Endothelial cell of umbilical vein (primary cell): ENCODE measurements around the gene CCDC171. TPM values are rescaled to one million over a fixed set of nuclear protein-coding genes. Genes with fewer than 3 reads are reported as not detected.

Experiments used
- BruUV-seq: library from RNA; stranded (reverse); fragments of 400-500 nt; replicated peaks from 2 replicates; lab custom pipeline; 2021; lab: Mats Ljungman, UMichigan
- CTCF ChIA-PET: fragments of 300-600, 350-600 bp; sonication (Branson Sonifier 250); formaldehyde crosslinking; loops from one replicate; lab custom pipeline; 2021; ENCODE audit warnings: antibody characterized with exemption, inconsistent platforms; lab: Charles Lee
- POLR2A ChIA-PET: fragments of 300-600, 350-600 bp; sonication (Branson Sonifier 250); formaldehyde crosslinking; loops from one replicate; lab custom pipeline; 2021; ENCODE audit warnings: antibody characterized with exemption, inconsistent platforms; lab: Charles Lee
- DNase-seq: peaks from one replicate; pipeline ENCODE4 v3.0.0-alpha.2; 2011; ENCODE audit warnings: low read depth, low spot score
- FAIRE-seq: peaks from 2 replicates; lab custom pipeline; 2011; peaks lifted over from hg19 to GRCh38; lab: Jason Lieb, UNC
- H2AFZ ChIP-seq: 2 replicates; pipeline ENCODE4 v1.6.0; 2012; ENCODE audit warnings: low read depth, low read length, control low read depth, inconsistent platforms
- H3K27ac ChIP-seq: 2 replicates; pipeline ENCODE4 v1.5.1; 2011; ENCODE audit warnings: low read depth, mild to moderate bottlenecking, control low read depth, low read length, moderate library complexity; ENCODE audit not compliant: insufficient read depth
- H3K27me3 ChIP-seq, 2 experiments: 2 replicates each; pipeline versions ENCODE4 v1.6.0 to v1.6.1; 2011; ENCODE audit warnings: low read length in 2 of 2, mixed read lengths in 1 of 2; ENCODE audit not compliant: control insufficient read depth in 2 of 2, insufficient read depth in 2 of 2
- H3K36me3 ChIP-seq, 2 experiments: 2 replicates in 1 of 2; 3 replicates in 1 of 2; pipeline ENCODE4 v1.5.1; 2011; ENCODE audit warnings: low read length in 2 of 2, mild to moderate bottlenecking in 1 of 2, moderate library complexity in 1 of 2; ENCODE audit not compliant: control insufficient read depth in 2 of 2, insufficient read depth in 2 of 2; ENCODE audit errors: extremely low read depth in 1 of 2
- H3K4me1 ChIP-seq: 3 replicates; pipeline ENCODE4 v1.5.1; 2011; ENCODE audit warnings: mild to moderate bottlenecking, low read length; ENCODE audit not compliant: control insufficient read depth, insufficient read depth; ENCODE audit errors: extremely low read depth
- H3K4me2 ChIP-seq: 2 replicates; pipeline ENCODE4 v1.6.1; 2011; ENCODE audit warnings: low read length, control low read depth, mixed read lengths; ENCODE audit not compliant: insufficient read depth
- H3K4me3 ChIP-seq, 3 experiments: fragments of 200-600 bp in 1 of 3; sonication (generic), shearing (Covaris generic) in 1 of 3; replicated peaks in 1 of 3; 2 replicates each; pipeline ENCODE4 v1.5.1; 2011 to 2016; ENCODE audit warnings: control low read depth in 3 of 3, low read length in 3 of 3, mild to moderate bottlenecking in 2 of 3, inconsistent platforms in 1 of 3, low read depth in 1 of 3, moderate library complexity in 1 of 3; ENCODE audit not compliant: insufficient read depth in 1 of 3
- H3K79me2 ChIP-seq: 2 replicates; pipeline ENCODE4 v1.6.0; 2012; ENCODE audit warnings: low read length, inconsistent platforms; ENCODE audit not compliant: control insufficient read depth, insufficient read depth
- H3K9ac ChIP-seq: replicated peaks from 2 replicates; pipeline ENCODE3; 2011; ENCODE audit warnings: low read length, control low read depth; ENCODE audit not compliant: insufficient read depth; ENCODE audit errors: extremely low read depth
- H3K9me1 ChIP-seq: replicated peaks from 3 replicates; pipeline ENCODE4 v1.6.0; 2011; ENCODE audit warnings: mild to moderate bottlenecking, low read length; ENCODE audit not compliant: control insufficient read depth, insufficient read depth; ENCODE audit errors: extremely low read depth
- H3K9me3 ChIP-seq: replicated peaks from 2 replicates; pipeline ENCODE4 v1.5.1; 2012; ENCODE audit warnings: low read length, inconsistent platforms; ENCODE audit not compliant: control insufficient read depth, insufficient read depth
- H4K20me1 ChIP-seq: replicated peaks from 2 replicates; pipeline ENCODE3; 2011; ENCODE audit warnings: mild to moderate bottlenecking, low read length; ENCODE audit not compliant: control insufficient read depth, insufficient read depth; ENCODE audit errors: extremely low read depth
- CTCF ChIP-seq, 2 donors: IDR thresholded peaks; 1 replicate in 1 of 2; 2 replicates in 1 of 2; pipeline ENCODE4 v1.5.1; 2011; ENCODE audit warnings: low read length in 2 of 2, mild to moderate bottlenecking in 2 of 2, moderate library complexity in 2 of 2, control low read depth in 1 of 2, inconsistent platforms in 1 of 2, low read depth in 1 of 2; ENCODE audit not compliant: insufficient read depth in 1 of 2; ENCODE audit errors: extremely low read depth in 1 of 2
- EZH2 ChIP-seq: IDR thresholded peaks from 2 replicates; pipeline ENCODE4 v1.6.1; 2012; ENCODE audit warnings: borderline replicate concordance, low read depth, mild to moderate bottlenecking, moderate library complexity, low read length, inconsistent platforms; ENCODE audit not compliant: severe bottlenecking
- FOS ChIP-seq: IDR thresholded peaks from 2 replicates; pipeline ENCODE4 v1.6.1; 2011; ENCODE audit warnings: mild to moderate bottlenecking, low read length, moderate library complexity, borderline replicate concordance; ENCODE audit not compliant: insufficient read depth
- GATA2 ChIP-seq: IDR thresholded peaks from 2 replicates; pipeline ENCODE4 v1.7.0; 2011; ENCODE audit warnings: low read depth, mild to moderate bottlenecking, moderate library complexity, mixed read lengths, low read length; ENCODE audit not compliant: insufficient read length, insufficient read depth
- JUN ChIP-seq: IDR thresholded peaks from 2 replicates; pipeline ENCODE4 v1.6.1; 2011; ENCODE audit warnings: borderline replicate concordance, low read depth; ENCODE audit not compliant: insufficient read length, insufficient read depth
- MAX ChIP-seq: IDR thresholded peaks from 2 replicates; pipeline ENCODE4 v1.6.1; 2011; ENCODE audit not compliant: insufficient read depth, insufficient read length
- MYC ChIP-seq: IDR thresholded peaks from one replicate; pipeline ENCODE4 v1.6.1; 2011; ENCODE audit warnings: mild to moderate bottlenecking, low read depth, low read length
- POLR2A ChIP-seq: IDR thresholded peaks from 2 replicates; pipeline ENCODE4 v1.6.1; 2012; ENCODE audit warnings: low read depth, mild to moderate bottlenecking, control low read depth, low read length
- POLR2AphosphoS5 ChIP-seq: IDR thresholded peaks from 2 replicates; pipeline ENCODE4 v1.6.1; 2012; ENCODE audit warnings: low read depth, mild to moderate bottlenecking, control low read depth, low read length, moderate library complexity; ENCODE audit not compliant: insufficient read depth
- dilution Hi-C: fragments of 300-500 bp; cut with MboI; formaldehyde crosslinking; loops from one replicate; pipeline ENCODE4 v1.15.0; 2019; ENCODE audit warnings: low sequenced_read_pairs; ENCODE audit not compliant: extremely low pct_ligation_motif_present
- intact Hi-C: fragments of 100-400 bp; cut with micrococcal nuclease; formaldehyde crosslinking; loops from one replicate; pipeline ENCODE4 v1.10.0; 2022
- polyA plus RNA-seq, 4 experiments: library from polyadenylated mRNA; depleted of rRNA in 3 of 4; stranded (reverse) in 3 of 4; unstranded in 1 of 4; fragments of >200 nt; gene quantifications; 2 replicates each; pipeline versions ENCODE4 v1.2.1 to v1.2.3, GENCODE V29; 2011 to 2012; ENCODE audit warnings: missing spikeins in 1 of 4
- total RNA-seq: library from RNA; stranded (reverse); gene quantifications from 2 replicates; pipeline ENCODE4 v1.2.3, GENCODE V29; 2021

Gene CCDC171
- total and polyA plus RNA-seq, 2 donors (not counting 3 experiments of a cell fraction or from before 2014, with no cell fraction given), result 0.58 to 1.4 TPM

GRCh38 chr9:15755660-15756059 is 202.8 kb downstream of the CCDC171 start:
- FAIRE-seq (no peak), DNase-seq (no peak)
- H3K36me3 ChIP-seq, result no peaks in the 10 kb centered on the region
- intact Hi-C loops, result no loop called here
- H3K79me2 ChIP-seq, result no peaks in the 10 kb centered on the region
- H3K27me3 ChIP-seq, result no peaks in the 10 kb centered on the region
- no peaks in the 10 kb centered on the region for H3K9me3 ChIP-seq
- no peaks in the 10 kb centered on the region for H3K9me1 ChIP-seq
- H3K4me3 ChIP-seq, result no peak overlapping the region
- H3K27ac ChIP-seq, result no peak overlapping the region
- BruUV-seq, result no TSS peak
- H3K9ac ChIP-seq, result no peak overlapping the region
- TF ChIP-seq CTCF (IDR thresholded peaks at IDR 0.05; ENCODE audit: extremely low read depth in 1 of 2, insufficient read depth in 1 of 2, low read depth in 1 of 2, low read length in 2 of 2) (no peak), POLR2A (no peak), FOS (no peak), MYC (no peak), EZH2 (no peak), MAX (no peak), JUN (no peak), GATA2 (no peak), POLR2AphosphoS5 (no peak)
- H4K20me1 ChIP-seq, result no peaks in the 10 kb centered on the region
- H3K4me1 ChIP-seq, result no peaks in the 10 kb centered on the region
- dilution Hi-C loops, result no loop called here
- ChIA-PET POLR2A (no interaction called here), CTCF (no interaction called here)
- no peak overlapping the region for H2AFZ ChIP-seq
- H3K4me2 ChIP-seq, result no peak overlapping the region
